Endothelial cell of umbilical vein (primary cell): ENCODE data around the gene ADD2. TPM values are rescaled to one million over a fixed set of nuclear protein-coding genes. Genes with fewer than 3 reads are reported as not detected.

Experiments used
- BruUV-seq: library from RNA; stranded (reverse); fragments of 400-500 nt; replicated peaks from 2 replicates; lab custom pipeline; 2021; lab: Mats Ljungman, UMichigan
- CTCF ChIA-PET: fragments of 300-600, 350-600 bp; sonication (Branson Sonifier 250); formaldehyde crosslinking; loops from one replicate; lab custom pipeline; 2021; ENCODE audit warnings: antibody characterized with exemption, inconsistent platforms; lab: Charles Lee
- POLR2A ChIA-PET: fragments of 300-600, 350-600 bp; sonication (Branson Sonifier 250); formaldehyde crosslinking; loops from one replicate; lab custom pipeline; 2021; ENCODE audit warnings: antibody characterized with exemption, inconsistent platforms; lab: Charles Lee
- DNase-seq: peaks from one replicate; pipeline ENCODE4 v3.0.0-alpha.2; 2011; ENCODE audit warnings: low read depth, low spot score
- FAIRE-seq: peaks from 2 replicates; lab custom pipeline; 2011; peaks lifted over from hg19 to GRCh38; lab: Jason Lieb, UNC
- H2AFZ ChIP-seq: 2 replicates; pipeline ENCODE4 v1.6.0; 2012; ENCODE audit warnings: low read depth, low read length, control low read depth, inconsistent platforms
- H3K27ac ChIP-seq: 2 replicates; pipeline ENCODE4 v1.5.1; 2011; ENCODE audit warnings: low read depth, mild to moderate bottlenecking, control low read depth, low read length, moderate library complexity; ENCODE audit not compliant: insufficient read depth
- H3K27me3 ChIP-seq, 2 experiments: 2 replicates each; pipeline versions ENCODE4 v1.6.0 to v1.6.1; 2011; ENCODE audit warnings: low read length in 2 of 2, mixed read lengths in 1 of 2; ENCODE audit not compliant: control insufficient read depth in 2 of 2, insufficient read depth in 2 of 2
- H3K36me3 ChIP-seq, 2 experiments: 2 replicates in 1 of 2; 3 replicates in 1 of 2; pipeline ENCODE4 v1.5.1; 2011; ENCODE audit warnings: low read length in 2 of 2, mild to moderate bottlenecking in 1 of 2, moderate library complexity in 1 of 2; ENCODE audit not compliant: control insufficient read depth in 2 of 2, insufficient read depth in 2 of 2; ENCODE audit errors: extremely low read depth in 1 of 2
- H3K4me1 ChIP-seq: 3 replicates; pipeline ENCODE4 v1.5.1; 2011; ENCODE audit warnings: mild to moderate bottlenecking, low read length; ENCODE audit not compliant: control insufficient read depth, insufficient read depth; ENCODE audit errors: extremely low read depth
- H3K4me2 ChIP-seq: 2 replicates; pipeline ENCODE4 v1.6.1; 2011; ENCODE audit warnings: low read length, control low read depth, mixed read lengths; ENCODE audit not compliant: insufficient read depth
- H3K4me3 ChIP-seq, 3 experiments: fragments of 200-600 bp in 1 of 3; sonication (generic), shearing (Covaris generic) in 1 of 3; replicated peaks in 1 of 3; 2 replicates each; pipeline ENCODE4 v1.5.1; 2011 to 2016; ENCODE audit warnings: control low read depth in 3 of 3, low read length in 3 of 3, mild to moderate bottlenecking in 2 of 3, inconsistent platforms in 1 of 3, low read depth in 1 of 3, moderate library complexity in 1 of 3; ENCODE audit not compliant: insufficient read depth in 1 of 3
- H3K79me2 ChIP-seq: 2 replicates; pipeline ENCODE4 v1.6.0; 2012; ENCODE audit warnings: low read length, inconsistent platforms; ENCODE audit not compliant: control insufficient read depth, insufficient read depth
- H3K9ac ChIP-seq: replicated peaks from 2 replicates; pipeline ENCODE3; 2011; ENCODE audit warnings: low read length, control low read depth; ENCODE audit not compliant: insufficient read depth; ENCODE audit errors: extremely low read depth
- H3K9me1 ChIP-seq: replicated peaks from 3 replicates; pipeline ENCODE4 v1.6.0; 2011; ENCODE audit warnings: mild to moderate bottlenecking, low read length; ENCODE audit not compliant: control insufficient read depth, insufficient read depth; ENCODE audit errors: extremely low read depth
- H3K9me3 ChIP-seq: replicated peaks from 2 replicates; pipeline ENCODE4 v1.5.1; 2012; ENCODE audit warnings: low read length, inconsistent platforms; ENCODE audit not compliant: control insufficient read depth, insufficient read depth
- H4K20me1 ChIP-seq: replicated peaks from 2 replicates; pipeline ENCODE3; 2011; ENCODE audit warnings: mild to moderate bottlenecking, low read length; ENCODE audit not compliant: control insufficient read depth, insufficient read depth; ENCODE audit errors: extremely low read depth
- CTCF ChIP-seq, 2 donors: IDR thresholded peaks; 1 replicate in 1 of 2; 2 replicates in 1 of 2; pipeline ENCODE4 v1.5.1; 2011; ENCODE audit warnings: low read length in 2 of 2, mild to moderate bottlenecking in 2 of 2, moderate library complexity in 2 of 2, control low read depth in 1 of 2, inconsistent platforms in 1 of 2, low read depth in 1 of 2; ENCODE audit not compliant: insufficient read depth in 1 of 2; ENCODE audit errors: extremely low read depth in 1 of 2
- EZH2 ChIP-seq: IDR thresholded peaks from 2 replicates; pipeline ENCODE4 v1.6.1; 2012; ENCODE audit warnings: borderline replicate concordance, low read depth, mild to moderate bottlenecking, moderate library complexity, low read length, inconsistent platforms; ENCODE audit not compliant: severe bottlenecking
- FOS ChIP-seq: IDR thresholded peaks from 2 replicates; pipeline ENCODE4 v1.6.1; 2011; ENCODE audit warnings: mild to moderate bottlenecking, low read length, moderate library complexity, borderline replicate concordance; ENCODE audit not compliant: insufficient read depth
- GATA2 ChIP-seq: IDR thresholded peaks from 2 replicates; pipeline ENCODE4 v1.7.0; 2011; ENCODE audit warnings: low read depth, mild to moderate bottlenecking, moderate library complexity, mixed read lengths, low read length; ENCODE audit not compliant: insufficient read length, insufficient read depth
- JUN ChIP-seq: IDR thresholded peaks from 2 replicates; pipeline ENCODE4 v1.6.1; 2011; ENCODE audit warnings: borderline replicate concordance, low read depth; ENCODE audit not compliant: insufficient read length, insufficient read depth
- MAX ChIP-seq: IDR thresholded peaks from 2 replicates; pipeline ENCODE4 v1.6.1; 2011; ENCODE audit not compliant: insufficient read depth, insufficient read length
- MYC ChIP-seq: IDR thresholded peaks from one replicate; pipeline ENCODE4 v1.6.1; 2011; ENCODE audit warnings: mild to moderate bottlenecking, low read depth, low read length
- POLR2A ChIP-seq: IDR thresholded peaks from 2 replicates; pipeline ENCODE4 v1.6.1; 2012; ENCODE audit warnings: low read depth, mild to moderate bottlenecking, control low read depth, low read length
- POLR2AphosphoS5 ChIP-seq: IDR thresholded peaks from 2 replicates; pipeline ENCODE4 v1.6.1; 2012; ENCODE audit warnings: low read depth, mild to moderate bottlenecking, control low read depth, low read length, moderate library complexity; ENCODE audit not compliant: insufficient read depth
- dilution Hi-C: fragments of 300-500 bp; cut with MboI; formaldehyde crosslinking; loops from one replicate; pipeline ENCODE4 v1.15.0; 2019; ENCODE audit warnings: low sequenced_read_pairs; ENCODE audit not compliant: extremely low pct_ligation_motif_present
- intact Hi-C: fragments of 100-400 bp; cut with micrococcal nuclease; formaldehyde crosslinking; loops from one replicate; pipeline ENCODE4 v1.10.0; 2022
- polyA plus RNA-seq, 4 experiments: library from polyadenylated mRNA; depleted of rRNA in 3 of 4; stranded (reverse) in 3 of 4; unstranded in 1 of 4; fragments of >200 nt; gene quantifications; 2 replicates each; pipeline versions ENCODE4 v1.2.1 to v1.2.3, GENCODE V29; 2011 to 2012; ENCODE audit warnings: missing spikeins in 1 of 4
- total RNA-seq: library from RNA; stranded (reverse); gene quantifications from 2 replicates; pipeline ENCODE4 v1.2.3, GENCODE V29; 2021

The ADD2 gene
- total and polyA plus RNA-seq, 2 donors (not counting 3 experiments of a cell fraction or from before 2014, with no cell fraction given) = 0.17 TPM; not detected in 1

GRCh38 chr2:70730730-70731129, 37.3 kb downstream of the ADD2 start:
- dilution Hi-C loops = no loop called here

GRCh38 chr2:70729647-70730046, 38.4 kb downstream of the ADD2 start:
- BruUV-seq = no TSS peak
- no peak overlapping the region for H2AFZ ChIP-seq
- TF ChIP-seq CTCF (IDR thresholded peaks at IDR 0.05; ENCODE audit: extremely low read depth in 1 of 2, insufficient read depth in 1 of 2, low read depth in 1 of 2, low read length in 2 of 2) (no peak), POLR2A (no peak), JUN (no peak), GATA2 (no peak), MYC (no peak), MAX (no peak), EZH2 (no peak), POLR2AphosphoS5 (no peak), FOS (no peak)
- intact Hi-C loops (no loop called here), dilution Hi-C loops (no loop called here)
- no peaks in the 10 kb centered on the region for H3K9me3 ChIP-seq
- H3K4me2 ChIP-seq = no peak overlapping the region
- no peaks in the 10 kb centered on the region for H3K79me2 ChIP-seq
- H3K4me1 ChIP-seq = no peaks in the 10 kb centered on the region
- ChIA-PET POLR2A (no interaction called here), CTCF (no interaction called here)
- H4K20me1 ChIP-seq = no peaks in the 10 kb centered on the region
- no peak for FAIRE-seq
- H3K4me3 ChIP-seq = no peak overlapping the region
- no peaks in the 10 kb centered on the region for H3K36me3 ChIP-seq
- no peak overlapping the region for H3K9ac ChIP-seq
- H3K9me1 ChIP-seq = no peaks in the 10 kb centered on the region
- H3K27ac ChIP-seq = no peak overlapping the region
- no peak for DNase-seq
- H3K27me3 ChIP-seq = peaks cover 9 to 13% of the 10 kb centered on the region in 2 experiments

More at GRCh38 chr2:70730730-70731129, 37.3 kb downstream of the ADD2 start:
- no peak overlapping the region for H3K4me3 ChIP-seq
- peaks cover 12 to 13% of the 10 kb centered on the region in 2 experiments for H3K27me3 ChIP-seq
- H3K36me3 ChIP-seq = no peaks in the 10 kb centered on the region
- DNase-seq = no peak
- TF ChIP-seq MAX = no peak
- H2AFZ ChIP-seq = no peak overlapping the region
- no peak overlapping the region for H3K9ac ChIP-seq
- intact Hi-C loops = no loop called here
- no peaks in the 10 kb centered on the region for H3K9me3 ChIP-seq
- ChIA-PET POLR2A (no interaction called here), CTCF (no interaction called here)
- H3K27ac ChIP-seq = no peak overlapping the region
- no peak overlapping the region for H3K4me2 ChIP-seq
- no TSS peak for BruUV-seq
- H3K4me1 ChIP-seq = no peaks in the 10 kb centered on the region
- no peaks in the 10 kb centered on the region for H4K20me1 ChIP-seq
- no peaks in the 10 kb centered on the region for H3K79me2 ChIP-seq
- no peaks in the 10 kb centered on the region for H3K9me1 ChIP-seq
- FAIRE-seq = no peak
